Heart right ventricle (tissue), 16 donors: ENCODE measurements around the gene PITPNB. TPM values are rescaled to one million over a fixed set of nuclear protein-coding genes. Genes with fewer than 3 reads are reported as not detected.

Experiments
- ATAC-seq, 8 donors: fragments of 200-7000 bp; cut with Tn5 transposase; one replicate each; pipeline ENCODE4 v1.9.1; 2020; ENCODE audit warnings: mild to moderate bottlenecking in 8 of 8, moderate library complexity in 8 of 8, moderate number of reproducible peaks in 1 of 8
- DNase-seq, 2 donors: peaks; one replicate each; pipeline ENCODE4 v3.0.0-alpha.2; 2020
- H3K27ac ChIP-seq, 10 donors: fragments of 200-600 bp; sonication (generic) in 2 of 10; one replicate each; pipeline versions ENCODE4 v1.5.0 to v1.8.0; 2020 to 2022; ENCODE audit warnings: mild to moderate bottlenecking in 3 of 10
- H3K27me3 ChIP-seq, 7 donors: fragments of 200-600 bp; one replicate each; pipeline ENCODE4 v1.8.0; 2021 to 2022; ENCODE audit warnings: mild to moderate bottlenecking in 2 of 7
- H3K36me3 ChIP-seq, 9 donors: fragments of 200-600 bp; sonication (generic) in 1 of 9; one replicate each; pipeline versions ENCODE4 v1.5.0 to v1.8.0; 2020 to 2022; ENCODE audit warnings: mild to moderate bottlenecking in 2 of 9
- H3K4me1 ChIP-seq, 9 donors: fragments of 200-600 bp; sonication (generic) in 1 of 9; one replicate each; pipeline versions ENCODE4 v1.5.0 to v1.8.0; 2020 to 2022; ENCODE audit warnings: mild to moderate bottlenecking in 4 of 9
- H3K4me3 ChIP-seq, 10 donors: fragments of 200-600 bp; sonication (generic) in 2 of 10; one replicate each; pipeline versions ENCODE4 v1.5.0 to v1.8.0; 2020 to 2022; ENCODE audit warnings: mild to moderate bottlenecking in 7 of 10, moderate library complexity in 2 of 10
- H3K9me3 ChIP-seq, 11 donors: fragments of 200-600 bp in 10 of 11; sonication (generic) in 2 of 11; one replicate each; pipeline versions ENCODE4 v1.5.0 to v1.8.0; 2013 to 2022; ENCODE audit warnings: mild to moderate bottlenecking in 2 of 11, control low read depth in 1 of 11, moderate library complexity in 1 of 11
- CTCF ChIP-seq, 9 donors: fragments of 200-600 bp; sonication (generic) in 2 of 9; IDR thresholded peaks; one replicate each; pipeline versions ENCODE4 v1.5.0 to v1.8.0; 2021 to 2022; ENCODE audit warnings: antibody characterized with exemption in 9 of 9, mild to moderate bottlenecking in 5 of 9, moderate library complexity in 1 of 9
- WGBS, 2 donors: extraction: QIAGEN DNeasy Blood & Tissue Kit; methylation state at CpG; one replicate each; pipeline ENCODE4 v1.1.7; 2013; ENCODE audit warnings: inconsistent platforms in 1 of 2; 5-methylcytosine and 5-hydroxymethylcytosine counted together
- intact Hi-C, 10 donors: fragments of 100-400 bp; cut with DNase I; formaldehyde crosslinking; loops; one replicate each; pipeline versions ENCODE4 v1.11.1 to v1.14.2; 2022
- polyA plus RNA-seq, 2 donors: library from polyadenylated mRNA; stranded (reverse); fragments of 200-250 nt; gene quantifications; one replicate each; pipeline ENCODE4 v1.2.3, GENCODE V29; 2013
- total RNA-seq, 10 donors: library from RNA; stranded (reverse); fragmentation: NEBNext Ultra II Directional in 3 of 10; extraction: Animal tissue kit (Norgen Biotek cat#: 25700) in 3 of 10; gene quantifications; one replicate each; pipeline versions ENCODE4 v1.2.1 to v1.2.4, GENCODE V29; 2021 to 2023
- donor health status: Arrhythmogenic right ventricular cardiomyopathy.
- donor health status: ischemic (EF 13 %, LVEDD 7.1; RV severe dilation, severe dysfunction).
- donor health status: healthy with polysubstance abuse.
- donor health status: DM: no; HTN: yes; CAD: no.
- donor health status: DM: no; HTN: no; CAD: no.
- donor health status: ischemic (EF 25% LVEDD 6.9; RV normal size, moderate dysfunction).
- donor health status: ischemic (EF 25% LVEDD 5.7; RV mildly dilated, moderate dysfunction).
- donor health status: healthy.
- donor health status: DM: yes; HTN: yes; CAD: no.
- donor health status: Ischemic cardiomyopathy.
- donor health status: ischemic (EF 35%, LVEDD 5.7; RV mildly dilated, moderate dysfunction).
- donor health status: nonischemic (EF 11% LVEDD 7.7; RV severe dilation, severe dysfunction).
- donor health status: DM: yes; HTN: yes; CAD: no.
- donor health status: PGD.
- donor health status: ischemic (EF 29% LVEDD 5.4; RV normal size, mild dysfunction).
- donor health status: nonischemic (EF 23%, LVEDD 6.1; RV moderate dilation, normal function).

PITPNB gene
- total and polyA plus RNA-seq, 12 donors: 16.0 to 78.3 (median 58.1) TPM

DNA sequence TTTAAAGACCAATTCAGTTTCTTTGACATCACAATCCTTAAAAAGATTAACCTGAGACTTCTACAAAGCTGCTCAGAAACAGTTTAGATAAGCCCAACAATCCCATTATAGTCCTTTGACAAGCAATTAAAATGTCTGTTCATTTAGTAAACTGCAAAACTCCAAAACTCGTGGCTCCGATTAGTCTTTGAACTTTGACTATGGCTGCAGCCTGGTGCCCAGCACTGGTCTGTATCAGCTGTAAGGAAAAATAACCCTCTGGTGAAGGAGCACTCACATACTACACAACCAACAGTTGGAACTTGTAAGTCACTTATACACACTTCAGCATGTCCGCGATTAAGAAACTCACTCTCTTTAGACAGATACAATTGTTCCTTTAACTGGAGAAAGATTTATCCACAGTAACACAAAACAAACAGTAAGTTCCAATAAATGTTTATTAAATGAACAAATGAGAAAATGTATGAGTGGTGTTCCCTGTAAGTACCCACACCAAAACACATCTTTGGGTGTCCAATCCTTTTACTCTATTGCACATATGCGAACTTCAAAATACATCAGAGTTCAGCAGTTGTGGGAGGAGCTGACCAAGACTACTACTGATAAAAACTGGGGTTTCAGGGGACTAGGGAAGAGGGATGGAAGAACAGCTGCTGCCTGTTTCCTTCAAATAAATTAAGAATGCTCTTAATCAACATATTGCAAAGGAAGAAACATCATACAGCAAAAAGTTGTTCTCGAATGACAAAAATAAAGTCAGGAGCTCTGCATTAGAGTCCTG lies 36.4 kb downstream of the PITPNB start:
- H3K27ac ChIP-seq: peak overlapping the region in 2 of 10 donors; percentile 19 to 22
- H3K9me3 ChIP-seq: no peaks in the 10 kb centered on the region
- no peak overlapping the region for H3K4me3 ChIP-seq
- H3K4me1 ChIP-seq: peaks cover 6 to 77% (median 66%) of the 10 kb centered on the region in 9 donors
- intact Hi-C loops: loop anchor here in 6 of 10 donors (1.0 to 10.0 kb wide), 5 partner anchors 35 to 1125 kb away; partner anchors contain the start of gene PITPNB (in 3 of the 6)
- TF ChIP-seq CTCF (IDR thresholded peaks at IDR 0.05): no peak
- no peak for ATAC-seq
- DNase-seq: no peak
- peaks cover 0 to 45% (median 7%) of the 10 kb centered on the region in 9 donors for H3K36me3 ChIP-seq
- no peaks in the 10 kb centered on the region for H3K27me3 ChIP-seq
- 55 to 56% methylated on average over 6 of the region's 6 CpGs for WGBS, 2 donors

DNA sequence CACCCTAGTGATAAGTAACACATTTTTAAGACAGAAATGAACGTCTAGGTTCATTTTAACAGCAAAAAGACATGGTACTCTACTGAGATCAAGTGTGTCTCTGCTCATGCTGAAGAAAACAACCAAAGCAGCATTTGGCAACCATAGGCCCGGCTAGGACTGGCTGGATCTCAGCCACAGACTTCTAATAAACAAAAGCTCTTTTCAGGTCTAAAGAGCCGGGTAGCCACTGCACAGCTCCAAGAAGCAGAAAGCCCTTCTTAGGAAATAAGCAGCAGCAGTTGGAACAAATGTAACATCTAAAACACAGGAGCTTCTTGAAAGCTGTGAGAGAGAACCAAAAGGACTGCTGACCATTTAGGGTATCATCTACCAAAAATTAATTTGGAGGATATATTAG lies 37.6 kb downstream of the PITPNB start:
- Histone ChIP-seq H3K4me1 (peaks cover 3 to 77% (median 67%) of the 10 kb centered on the region in 9 donors), H3K36me3 (peaks cover 0 to 40% (median 7%) of the 10 kb centered on the region in 9 donors), H3K9me3 (no peaks in the 10 kb centered on the region), H3K27me3 (no peaks in the 10 kb centered on the region), H3K4me3 (no peak overlapping the region), H3K27ac (peak overlapping the region in 7 of 10 donors; percentile 10 to 46 (median 33))
- DNase-seq (no peak), ATAC-seq (peak; percentile 10 to 51 (median 36))
- intact Hi-C loops: loop anchor here in 6 of 10 donors (1.0 to 10.0 kb wide), 6 partner anchors 36 to 1124 kb away; partner anchors contain the start of gene PITPNB (in 3 of the 6)
- no peak for TF ChIP-seq CTCF (IDR thresholded peaks at IDR 0.05)
- WGBS, 2 donors: 14% methylated on average over 3 of the region's 3 CpGs

GRCh38 chr22:27880778-27881394 lies 38.2 kb downstream of the PITPNB start:
- H3K27ac ChIP-seq: peak overlapping the region in 7 of 10 donors; percentile 10 to 46 (median 33)
- ATAC-seq (peak; percentile 58 to 89 (median 80)), DNase-seq (peak in 1 of 2 donors; percentile 68)
- no peak overlapping the region for H3K4me3 ChIP-seq
- no peaks in the 10 kb centered on the region for H3K9me3 ChIP-seq
- TF ChIP-seq CTCF (IDR thresholded peaks at IDR 0.05): peak; percentile 76 to 87 (median 83)
- H3K36me3 ChIP-seq: peaks cover 0 to 40% (median 7%) of the 10 kb centered on the region in 9 donors
- no peaks in the 10 kb centered on the region for H3K27me3 ChIP-seq
- intact Hi-C loops: loop anchor here in 6 of 10 donors (1.0 to 10.0 kb wide), 6 partner anchors 36 to 1124 kb away; partner anchors contain the start of gene PITPNB (in 3 of the 6)
- peaks cover 3 to 77% (median 67%) of the 10 kb centered on the region in 9 donors for H3K4me1 ChIP-seq
- 24 to 29% methylated on average over 6 of the region's 6 CpGs for WGBS, 2 donors

GRCh38 chr22:27879923-27880322 lies 39.1 kb downstream of the PITPNB start:
- H3K9me3 ChIP-seq: no peaks in the 10 kb centered on the region
- peak; percentile 31 to 61 (median 55) for TF ChIP-seq CTCF (IDR thresholded peaks at IDR 0.05)
- intact Hi-C loops: loop anchor here in 6 of 10 donors (2.0 to 10.0 kb wide), 6 partner anchors 37 to 1123 kb away; partner anchors contain the start of genes PITPNB (in 3 of the 6) and MN1 (in 1 of the 6)
- no peak for DNase-seq
- H3K27ac ChIP-seq: no peak overlapping the region
- WGBS, 2 donors: 94 to 96% methylated on average over 1 of the region's 1 CpG
- peaks cover 0 to 32% (median 0%) of the 10 kb centered on the region in 9 donors for H3K36me3 ChIP-seq
- peak in 7 of 8 donors; percentile 31 to 54 (median 47) for ATAC-seq
- no peaks in the 10 kb centered on the region for H3K27me3 ChIP-seq
- no peak overlapping the region for H3K4me3 ChIP-seq
- H3K4me1 ChIP-seq: peaks cover 7 to 85% (median 77%) of the 10 kb centered on the region in 9 donors
